ENCODE results near the gene CALM3.

CALM3 gene

GRCh38 chr19:46579361-46579879, 21.7 kb upstream of the CALM3 start:
- H3K27me3 ChIP-seq (ENCODE audit: insufficient read depth, low read depth, severe bottlenecking) = no peaks in the 10 kb centered on the region
- H3K36me3 ChIP-seq = no peaks in the 10 kb centered on the region
- no peak overlapping the region for H3K27ac ChIP-seq
- no peak overlapping the region for H3K4me3 ChIP-seq (ENCODE audit: low read depth, low read length)
- TF ChIP-seq CTCF (IDR thresholded peaks at IDR 0.05; ENCODE audit: low read depth, low read length) = no peak
- no peak for DNase-seq
- no peaks in the 10 kb centered on the region for H3K9me3 ChIP-seq (ENCODE audit: severe bottlenecking)

- no peaks in the 10 kb centered on the region for H3K27me3 ChIP-seq (ENCODE audit: insufficient read depth, low read depth, severe bottlenecking)
- TF ChIP-seq CTCF (IDR thresholded peaks at IDR 0.05; ENCODE audit: low read depth, low read length) = no peak
- no peak overlapping the region for H3K4me3 ChIP-seq (ENCODE audit: low read depth, low read length)
Measured at GRCh38 chr19:46580247-46580646, 20.9 kb upstream of the CALM3 start.

GRCh38 chr19:46585539-46585938, 15.6 kb upstream of the CALM3 start:
- DNase-seq = no peak
- H3K4me3 ChIP-seq (ENCODE audit: low read depth, low read length) = no peak overlapping the region
- no peaks in the 10 kb centered on the region for H3K27me3 ChIP-seq (ENCODE audit: insufficient read depth, low read depth, severe bottlenecking)
- no peaks in the 10 kb centered on the region for H3K36me3 ChIP-seq
- TF ChIP-seq CTCF (IDR thresholded peaks at IDR 0.05; ENCODE audit: low read depth, low read length) = no peak
- H3K9me3 ChIP-seq (ENCODE audit: severe bottlenecking) = no peaks in the 10 kb centered on the region
- no peak overlapping the region for H3K27ac ChIP-seq

More at GRCh38 chr19:46580247-46580646, 20.9 kb upstream of the CALM3 start:
- DNase-seq = no peak
- Histone ChIP-seq H3K9me3 (ENCODE audit: severe bottlenecking) (no peaks in the 10 kb centered on the region), H3K27ac (no peak overlapping the region), H3K36me3 (no peaks in the 10 kb centered on the region)

GRCh38 chr19:46586294-46586693, 14.8 kb upstream of the CALM3 start:
- no peak overlapping the region for H3K27ac ChIP-seq
- H3K9me3 ChIP-seq (ENCODE audit: severe bottlenecking) = no peaks in the 10 kb centered on the region
- TF ChIP-seq CTCF (IDR thresholded peaks at IDR 0.05; ENCODE audit: low read depth, low read length) = no peak
- DNase-seq = no peak
- H3K36me3 ChIP-seq = no peaks in the 10 kb centered on the region
- H3K27me3 ChIP-seq (ENCODE audit: insufficient read depth, low read depth, severe bottlenecking) = no peaks in the 10 kb centered on the region
- H3K4me3 ChIP-seq (ENCODE audit: low read depth, low read length) = no peak overlapping the region

GRCh38 chr19:46587861-46588260, 13.3 kb upstream of the CALM3 start:
- no peak for DNase-seq
- no peaks in the 10 kb centered on the region for H3K9me3 ChIP-seq (ENCODE audit: severe bottlenecking)
- no peaks in the 10 kb centered on the region for H3K36me3 ChIP-seq
- H3K27me3 ChIP-seq (ENCODE audit: insufficient read depth, low read depth, severe bottlenecking) = no peaks in the 10 kb centered on the region
- no peak overlapping the region for H3K4me3 ChIP-seq (ENCODE audit: low read depth, low read length)
- no peak for TF ChIP-seq CTCF (IDR thresholded peaks at IDR 0.05; ENCODE audit: low read depth, low read length)
- H3K27ac ChIP-seq = no peak overlapping the region

GRCh38 chr19:46591254-46591653, 9.9 kb upstream of the CALM3 start:
- H3K9me3 ChIP-seq (ENCODE audit: severe bottlenecking) = no peaks in the 10 kb centered on the region
- H3K36me3 ChIP-seq = no peaks in the 10 kb centered on the region
- H3K27ac ChIP-seq = no peak overlapping the region
- no peaks in the 10 kb centered on the region for H3K27me3 ChIP-seq (ENCODE audit: insufficient read depth, low read depth, severe bottlenecking)
- no peak for DNase-seq
- TF ChIP-seq CTCF (IDR thresholded peaks at IDR 0.05; ENCODE audit: low read depth, low read length) = no peak
- no peak overlapping the region for H3K4me3 ChIP-seq (ENCODE audit: low read depth, low read length)

All from WERI-Rb-1 (cell line).